Measurements from ENCODE around the gene RAET1L.
"Not testable (repeated sequence)": the region's sequence is repeated elsewhere in the genome, so short reads cannot be mapped to it uniquely, and the experiment has no call there.

RAET1L gene

GRCh38 chr6:150018846-150019580 lies 6.3 kb downstream of the RAET1L start:
- ChIA-PET CTCF (interaction anchor here (0.9 to 1.8 kb wide), 2 partner anchors 86 to 90 kb away, joined by 3 to 4 read pairs; no protein-coding TSS in a partner anchor), POLR2A (no interaction called here)
- WGBS (ENCODE audit: insufficient coverage) = no CpG with 5 or more reads among the region's 6 CpGs
- Histone ChIP-seq H3K27ac (ENCODE audit: insufficient read depth in 1 of 2, low read depth in 1 of 2, low read length in 2 of 2, poor library complexity in 1 of 2, severe bottlenecking in 2 of 2) (no peak overlapping the region), H3K9me3 (ENCODE audit: control extremely low read depth in 1 of 5, control insufficient read depth in 4 of 5, insufficient read depth in 2 of 5, low read depth in 1 of 5, low read length in 4 of 5) (no peaks in the 10 kb centered on the region), H3K36me3 (ENCODE audit: control insufficient read depth in 4 of 4, insufficient read depth in 4 of 4, low read length in 3 of 4) (no peaks in the 10 kb centered on the region), H3K4me3 (ENCODE audit: control insufficient read depth in 1 of 7, extremely low read depth in 1 of 7, insufficient read depth in 4 of 7, low read depth in 2 of 7, low read length in 6 of 7) (no peak overlapping the region), H3K4me1 (ENCODE audit: control extremely low read depth in 1 of 4, control insufficient read depth in 4 of 4, insufficient read depth in 4 of 4, low read length in 3 of 4) (no peaks in the 10 kb centered on the region), H3K27me3 (replicated peaks in 2 of 5; ENCODE audit: control insufficient read depth in 4 of 5, insufficient read depth in 5 of 5, low read length in 4 of 5) (peaks cover 6 to 50% (median 29%) of the 10 kb centered on the region in 5 experiments)
- no peak for DNase-seq

GRCh38 chr6:150017186-150017521 lies 8.2 kb downstream of the RAET1L start:
- H3K4me3 ChIP-seq (ENCODE audit: control insufficient read depth in 1 of 7, extremely low read depth in 1 of 7, insufficient read depth in 4 of 7, low read depth in 2 of 7, low read length in 6 of 7); DNase-seq; H3K36me3 ChIP-seq (ENCODE audit: control insufficient read depth in 4 of 4, insufficient read depth in 4 of 4, low read length in 3 of 4); POLR2A ChIA-PET; H3K9me3 ChIP-seq (ENCODE audit: control extremely low read depth in 1 of 5, control insufficient read depth in 4 of 5, insufficient read depth in 2 of 5, low read depth in 1 of 5, low read length in 4 of 5); H3K27ac ChIP-seq (ENCODE audit: insufficient read depth in 1 of 2, low read depth in 1 of 2, low read length in 2 of 2, poor library complexity in 1 of 2, severe bottlenecking in 2 of 2); H3K4me1 ChIP-seq (ENCODE audit: control extremely low read depth in 1 of 4, control insufficient read depth in 4 of 4, insufficient read depth in 4 of 4, low read length in 3 of 4): not testable (repeated sequence)
- WGBS (ENCODE audit: insufficient coverage) = 0% methylated on average over 1 of the region's 5 CpGs
- CTCF ChIA-PET = interaction anchor here (0.6 to 2.1 kb wide), 17 partner anchors 9 to 986 kb away, joined by 3 to 17 read pairs (median 4); no protein-coding TSS in a partner anchor
- peaks cover 11 to 61% (median 36%) of the 10 kb centered on the region in 5 experiments for H3K27me3 ChIP-seq (replicated peaks in 2 of 5; ENCODE audit: control insufficient read depth in 4 of 5, insufficient read depth in 5 of 5, low read length in 4 of 5)

GRCh38 chr6:150016324-150017185 lies 8.8 kb downstream of the RAET1L start:
- H3K36me3 ChIP-seq (ENCODE audit: control insufficient read depth in 4 of 4, insufficient read depth in 4 of 4, low read length in 3 of 4) = no peaks in the 10 kb centered on the region
- H3K27me3 ChIP-seq (replicated peaks in 2 of 5; ENCODE audit: control insufficient read depth in 4 of 5, insufficient read depth in 5 of 5, low read length in 4 of 5) = peaks cover 11 to 65% (median 39%) of the 10 kb centered on the region in 5 experiments
- H3K4me1 ChIP-seq (ENCODE audit: control extremely low read depth in 1 of 4, control insufficient read depth in 4 of 4, insufficient read depth in 4 of 4, low read length in 3 of 4) = no peaks in the 10 kb centered on the region
- H3K9me3 ChIP-seq (ENCODE audit: control extremely low read depth in 1 of 5, control insufficient read depth in 4 of 5, insufficient read depth in 2 of 5, low read depth in 1 of 5, low read length in 4 of 5) = no peaks in the 10 kb centered on the region
- 41% methylated on average over 5 of the region's 6 CpGs for WGBS (ENCODE audit: insufficient coverage)
- CTCF ChIA-PET = interaction anchor here (0.6 to 2.1 kb wide), 17 partner anchors 9 to 985 kb away, joined by 3 to 17 read pairs (median 4); no protein-coding TSS in a partner anchor
- POLR2A ChIA-PET = no interaction called here
- no peak overlapping the region for H3K27ac ChIP-seq (ENCODE audit: insufficient read depth in 1 of 2, low read depth in 1 of 2, low read length in 2 of 2, poor library complexity in 1 of 2, severe bottlenecking in 2 of 2)
- no peak overlapping the region for H3K4me3 ChIP-seq (ENCODE audit: control insufficient read depth in 1 of 7, extremely low read depth in 1 of 7, insufficient read depth in 4 of 7, low read depth in 2 of 7, low read length in 6 of 7)
- DNase-seq = peak; percentile 65 to 82 (median 72)

GRCh38 chr6:150015281-150016001 lies 9.9 kb downstream of the RAET1L start:
- H3K9me3 ChIP-seq (ENCODE audit: control extremely low read depth in 1 of 5, control insufficient read depth in 4 of 5, insufficient read depth in 2 of 5, low read depth in 1 of 5, low read length in 4 of 5); H3K27ac ChIP-seq (ENCODE audit: insufficient read depth in 1 of 2, low read depth in 1 of 2, low read length in 2 of 2, poor library complexity in 1 of 2, severe bottlenecking in 2 of 2); H3K4me1 ChIP-seq (ENCODE audit: control extremely low read depth in 1 of 4, control insufficient read depth in 4 of 4, insufficient read depth in 4 of 4, low read length in 3 of 4); POLR2A ChIA-PET; CTCF ChIA-PET; H3K36me3 ChIP-seq (ENCODE audit: control insufficient read depth in 4 of 4, insufficient read depth in 4 of 4, low read length in 3 of 4); H3K4me3 ChIP-seq (ENCODE audit: control insufficient read depth in 1 of 7, extremely low read depth in 1 of 7, insufficient read depth in 4 of 7, low read depth in 2 of 7, low read length in 6 of 7): not testable (repeated sequence)
- 2% methylated on average over 6 of the region's 15 CpGs for WGBS (ENCODE audit: insufficient coverage)
- peak in 2 of 3 donors; percentile 20 to 34 for DNase-seq
- H3K27me3 ChIP-seq (replicated peaks in 2 of 5; ENCODE audit: control insufficient read depth in 4 of 5, insufficient read depth in 5 of 5, low read length in 4 of 5) = peaks cover 11 to 66% (median 41%) of the 10 kb centered on the region in 5 experiments

GRCh38 chr6:150014623-150015280 lies 10.6 kb downstream of the RAET1L start:
- DNase-seq; H3K36me3 ChIP-seq (ENCODE audit: control insufficient read depth in 4 of 4, insufficient read depth in 4 of 4, low read length in 3 of 4); CTCF ChIA-PET; H3K27ac ChIP-seq (ENCODE audit: insufficient read depth in 1 of 2, low read depth in 1 of 2, low read length in 2 of 2, poor library complexity in 1 of 2, severe bottlenecking in 2 of 2); H3K9me3 ChIP-seq (ENCODE audit: control extremely low read depth in 1 of 5, control insufficient read depth in 4 of 5, insufficient read depth in 2 of 5, low read depth in 1 of 5, low read length in 4 of 5); POLR2A ChIA-PET; H3K4me3 ChIP-seq (ENCODE audit: control insufficient read depth in 1 of 7, extremely low read depth in 1 of 7, insufficient read depth in 4 of 7, low read depth in 2 of 7, low read length in 6 of 7); H3K4me1 ChIP-seq (ENCODE audit: control extremely low read depth in 1 of 4, control insufficient read depth in 4 of 4, insufficient read depth in 4 of 4, low read length in 3 of 4): not testable (repeated sequence)
- WGBS (ENCODE audit: insufficient coverage) = no CpG with 5 or more reads among the region's 50 CpGs
- H3K27me3 ChIP-seq (replicated peaks in 2 of 5; ENCODE audit: control insufficient read depth in 4 of 5, insufficient read depth in 5 of 5, low read length in 4 of 5) = peaks cover 14 to 71% (median 41%) of the 10 kb centered on the region in 5 experiments

GRCh38 chr6:150013785-150014622 lies 11.3 kb downstream of the RAET1L start:
- H3K4me1 ChIP-seq (ENCODE audit: control extremely low read depth in 1 of 4, control insufficient read depth in 4 of 4, insufficient read depth in 4 of 4, low read length in 3 of 4); H3K27ac ChIP-seq (ENCODE audit: insufficient read depth in 1 of 2, low read depth in 1 of 2, low read length in 2 of 2, poor library complexity in 1 of 2, severe bottlenecking in 2 of 2); POLR2A ChIA-PET; DNase-seq; H3K9me3 ChIP-seq (ENCODE audit: control extremely low read depth in 1 of 5, control insufficient read depth in 4 of 5, insufficient read depth in 2 of 5, low read depth in 1 of 5, low read length in 4 of 5); H3K4me3 ChIP-seq (ENCODE audit: control insufficient read depth in 1 of 7, extremely low read depth in 1 of 7, insufficient read depth in 4 of 7, low read depth in 2 of 7, low read length in 6 of 7); H3K36me3 ChIP-seq (ENCODE audit: control insufficient read depth in 4 of 4, insufficient read depth in 4 of 4, low read length in 3 of 4): not testable (repeated sequence)
- H3K27me3 ChIP-seq (replicated peaks in 2 of 5; ENCODE audit: control insufficient read depth in 4 of 5, insufficient read depth in 5 of 5, low read length in 4 of 5) = peaks cover 14 to 75% (median 41%) of the 10 kb centered on the region in 5 experiments
- WGBS (ENCODE audit: insufficient coverage) = no CpG with 5 or more reads among the region's 24 CpGs
- CTCF ChIA-PET = interaction anchor here (1.3 kb wide), 1 partner anchor 78 kb away, joined by 3 read pairs; no protein-coding TSS in a partner anchor
